ENCODE measurements around the gene DISC1.

DNA sequence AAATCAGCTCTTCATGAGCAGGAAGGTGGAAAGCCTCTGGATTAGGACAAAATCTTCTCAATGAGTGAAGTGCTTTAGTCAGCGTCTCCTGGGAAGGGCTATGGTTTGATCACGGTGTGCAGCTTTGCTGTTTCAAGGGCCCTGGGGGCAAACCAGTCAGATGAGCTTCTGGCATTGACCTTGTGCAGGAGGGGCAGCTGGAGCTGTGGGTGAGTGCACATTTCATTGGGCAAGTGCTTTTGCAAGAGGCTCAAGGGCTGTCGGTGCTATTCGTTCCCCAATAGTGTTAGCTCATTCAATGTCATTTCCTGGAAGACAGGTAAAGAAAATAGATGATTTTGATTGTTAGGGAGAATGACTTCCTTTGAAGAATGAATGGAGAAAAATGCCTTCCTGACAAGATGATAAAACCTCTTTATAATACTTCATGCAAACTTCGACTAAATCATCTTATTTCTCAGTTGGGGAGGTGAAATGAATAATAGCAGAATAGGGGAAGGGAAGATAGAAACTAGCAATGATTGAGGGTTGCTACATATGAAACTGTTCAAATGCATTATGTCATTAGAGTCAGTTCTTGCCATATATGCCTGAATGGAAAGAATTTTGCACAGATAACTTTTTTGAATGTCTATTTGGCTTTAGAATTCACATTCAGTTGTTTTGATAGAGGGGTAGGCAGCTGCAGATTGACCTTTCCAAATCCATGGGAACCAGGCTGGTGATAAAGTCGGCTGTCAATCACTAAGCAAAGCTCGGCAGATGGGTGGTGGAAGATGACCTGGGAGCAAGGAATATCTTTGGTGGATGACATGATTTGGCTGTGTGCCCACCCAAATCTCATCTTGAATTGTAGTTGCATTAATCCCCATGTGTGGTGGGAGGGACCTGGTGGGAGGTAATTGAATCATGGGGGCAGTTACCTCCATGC lies 12.9 kb upstream of the DISC1 start:
- TF ChIP-seq, protein P1, sequence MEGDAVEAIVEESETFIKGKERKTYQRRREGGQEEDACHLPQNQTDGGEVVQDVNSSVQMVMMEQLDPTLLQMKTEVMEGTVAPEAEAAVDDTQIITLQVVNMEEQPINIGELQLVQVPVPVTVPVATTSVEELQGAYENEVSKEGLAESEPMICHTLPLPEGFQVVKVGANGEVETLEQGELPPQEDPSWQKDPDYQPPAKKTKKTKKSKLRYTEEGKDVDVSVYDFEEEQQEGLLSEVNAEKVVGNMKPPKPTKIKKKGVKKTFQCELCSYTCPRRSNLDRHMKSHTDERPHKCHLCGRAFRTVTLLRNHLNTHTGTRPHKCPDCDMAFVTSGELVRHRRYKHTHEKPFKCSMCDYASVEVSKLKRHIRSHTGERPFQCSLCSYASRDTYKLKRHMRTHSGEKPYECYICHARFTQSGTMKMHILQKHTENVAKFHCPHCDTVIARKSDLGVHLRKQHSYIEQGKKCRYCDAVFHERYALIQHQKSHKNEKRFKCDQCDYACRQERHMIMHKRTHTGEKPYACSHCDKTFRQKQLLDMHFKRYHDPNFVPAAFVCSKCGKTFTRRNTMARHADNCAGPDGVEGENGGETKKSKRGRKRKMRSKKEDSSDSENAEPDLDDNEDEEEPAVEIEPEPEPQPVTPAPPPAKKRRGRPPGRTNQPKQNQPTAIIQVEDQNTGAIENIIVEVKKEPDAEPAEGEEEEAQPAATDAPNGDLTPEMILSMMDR (IDR thresholded peaks at IDR 0.05): no peak
- no peak for TF ChIP-seq POLR2A (IDR thresholded peaks at IDR 0.05)
